ENCODE data around the gene PPP2R3A.
"Not testable (repeated sequence)": the region's sequence is repeated elsewhere in the genome, so short reads cannot be mapped to it uniquely, and the experiment has no call there.

The PPP2R3A gene

GRCh38 chr3:136168236-136168635, 202.7 kb downstream of the PPP2R3A start:
- DNase-seq = not testable (repeated sequence)

- DNase-seq = no peak
These were observed 205.6 kb downstream of the PPP2R3A start for GRCh38 chr3:136171097-136171542.

DNA sequence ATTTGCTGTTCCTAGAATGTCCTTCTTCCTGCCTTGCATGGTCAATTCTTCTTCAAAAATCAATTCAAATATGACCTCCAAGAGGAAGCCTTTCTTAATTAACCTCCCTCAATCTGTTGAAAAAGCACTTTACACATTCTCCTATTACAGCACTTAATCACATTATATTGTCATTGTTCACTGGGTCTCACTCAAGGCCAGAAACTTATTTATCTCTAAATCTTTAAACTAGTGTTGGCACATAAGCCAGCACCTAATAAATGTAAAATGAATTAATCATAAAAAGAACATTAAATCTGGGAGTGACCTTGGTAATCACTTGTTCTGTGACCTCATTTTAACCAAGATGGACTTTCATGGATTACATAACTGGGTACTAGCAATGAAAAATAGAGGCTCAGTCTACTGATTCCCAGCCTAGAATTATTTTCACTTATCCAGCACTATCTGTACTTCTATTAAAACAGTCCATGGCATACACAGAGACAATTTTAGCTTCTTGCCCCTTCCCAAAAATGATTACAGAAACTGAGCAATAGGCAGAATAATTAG, 208.5 kb downstream of the PPP2R3A start:
- DNase-seq = no peak

DNA sequence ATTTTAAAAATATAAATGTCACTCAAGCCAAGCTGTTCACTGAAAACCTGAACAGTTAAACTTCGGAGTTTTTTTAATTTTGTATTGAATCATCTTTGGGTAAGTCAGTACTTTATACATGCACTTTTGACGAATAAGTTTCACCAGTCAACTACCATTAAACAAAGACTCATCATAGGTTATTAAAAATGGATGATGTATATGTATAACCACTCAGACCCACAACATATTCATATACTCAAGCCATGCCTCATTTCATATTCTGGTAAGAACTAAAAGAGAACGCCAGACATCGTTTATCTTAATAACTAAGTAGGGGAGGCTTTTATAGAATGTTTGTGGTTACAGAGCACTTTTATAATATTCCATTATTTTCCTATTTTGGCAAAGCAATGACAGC, 212.3 kb downstream of the PPP2R3A start:
- DNase-seq = no peak

DNA sequence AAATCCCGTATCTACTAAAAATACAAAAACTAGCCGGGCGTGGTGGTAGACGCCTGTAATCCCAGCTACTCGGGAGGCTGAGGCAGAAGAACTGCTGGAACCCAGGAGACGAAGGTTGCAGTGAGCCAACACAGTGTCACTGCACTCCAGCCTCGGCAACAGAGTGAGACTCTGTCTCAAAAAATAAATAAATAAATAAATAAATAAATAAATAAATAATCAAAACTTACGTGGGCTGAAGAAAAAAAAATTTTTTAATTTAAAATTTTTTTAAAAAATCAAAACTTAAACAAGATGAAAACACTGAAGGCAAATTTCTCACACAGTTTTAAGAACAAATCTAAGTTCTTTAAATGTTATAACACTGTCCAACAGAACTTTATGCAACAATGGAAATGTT, 216.2 kb downstream of the PPP2R3A start:
- no peak for DNase-seq

- no peak for DNase-seq
These were observed 219.2 kb downstream of the PPP2R3A start for GRCh38 chr3:136184703-136185102.

DNA sequence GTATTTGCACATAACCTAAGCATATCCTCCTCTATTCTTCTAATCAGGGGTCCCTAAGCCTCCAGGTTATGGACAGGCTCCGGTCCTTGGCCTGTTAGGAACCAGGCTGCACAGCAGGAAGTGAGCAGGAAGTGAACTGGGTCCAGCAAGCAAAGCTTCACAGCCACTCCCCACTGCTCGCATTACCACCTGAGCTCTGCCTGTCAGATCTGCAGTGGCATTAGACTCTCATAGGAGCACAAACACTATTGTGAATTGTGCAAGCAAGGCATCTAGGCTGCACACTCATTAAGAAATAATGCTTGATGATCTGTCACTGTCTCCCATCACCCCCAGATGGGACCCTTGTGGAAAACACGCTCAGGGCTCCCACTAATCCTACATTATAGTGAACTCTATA, 220.8 kb downstream of the PPP2R3A start:
- DNase-seq = peak; percentile 34

- no peak for DNase-seq
These were observed 221.3 kb downstream of the PPP2R3A start for GRCh38 chr3:136186846-136187245.

GRCh38 chr3:136187868-136188267, 222.3 kb downstream of the PPP2R3A start:
- no peak for DNase-seq

DNA sequence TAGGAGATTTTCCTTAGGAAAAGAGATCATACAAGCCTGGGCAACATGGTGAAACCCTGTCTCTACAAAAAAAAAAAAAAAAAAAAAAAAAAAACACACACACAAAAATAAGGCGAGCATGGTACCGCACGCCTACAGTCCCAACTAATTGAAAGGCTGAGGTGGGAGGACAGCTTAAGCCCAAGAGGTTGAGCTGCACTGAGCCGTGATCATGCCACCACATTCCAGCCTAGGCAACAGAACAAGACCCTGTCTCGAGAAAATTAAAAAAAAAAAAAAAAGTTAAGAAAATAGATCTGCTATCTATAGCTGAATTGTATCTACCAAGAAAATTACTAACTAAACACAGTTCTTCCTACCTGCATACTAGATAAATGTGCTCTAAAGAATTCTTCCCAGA, 223.5 kb downstream of the PPP2R3A start:
- DNase-seq = no peak

DNA sequence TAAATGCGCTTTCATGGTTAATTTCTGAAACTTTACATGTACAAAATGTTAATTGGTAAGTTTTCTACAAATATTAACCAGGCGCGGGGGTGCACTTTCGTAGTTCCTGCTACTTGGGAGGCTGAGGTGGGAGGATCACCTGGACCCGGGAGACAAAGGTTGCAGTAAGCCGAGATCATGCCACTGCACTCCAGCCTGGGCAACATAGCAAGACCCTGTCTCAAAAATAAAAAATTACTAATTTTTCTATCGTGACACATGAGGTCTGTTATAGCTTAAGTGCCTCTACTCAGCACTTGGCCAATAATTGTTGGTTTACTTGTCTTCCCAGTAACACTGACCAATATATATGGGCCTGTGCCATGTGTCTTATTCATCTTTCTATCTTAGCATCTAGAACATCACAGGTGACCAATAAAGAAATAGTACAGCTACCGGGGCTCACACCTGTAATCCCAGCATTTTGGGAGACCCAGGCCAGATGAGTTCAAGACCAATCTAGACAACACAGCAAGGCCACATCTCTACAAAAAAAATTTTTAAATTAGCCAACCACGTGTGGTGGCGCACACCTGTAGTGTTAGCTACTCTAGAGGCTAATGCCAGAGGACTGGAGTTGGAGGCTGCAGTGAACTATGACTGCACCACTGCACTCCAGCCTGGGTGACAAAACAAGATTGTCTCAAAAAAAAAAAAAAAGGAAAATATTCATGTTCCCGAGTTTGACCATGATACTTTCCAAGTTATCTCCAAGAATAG, 224.5 kb downstream of the PPP2R3A start:
- no peak for DNase-seq

- not testable (repeated sequence) for DNase-seq
These were observed 226.7 kb downstream of the PPP2R3A start for GRCh38 chr3:136192195-136192594.

DNA sequence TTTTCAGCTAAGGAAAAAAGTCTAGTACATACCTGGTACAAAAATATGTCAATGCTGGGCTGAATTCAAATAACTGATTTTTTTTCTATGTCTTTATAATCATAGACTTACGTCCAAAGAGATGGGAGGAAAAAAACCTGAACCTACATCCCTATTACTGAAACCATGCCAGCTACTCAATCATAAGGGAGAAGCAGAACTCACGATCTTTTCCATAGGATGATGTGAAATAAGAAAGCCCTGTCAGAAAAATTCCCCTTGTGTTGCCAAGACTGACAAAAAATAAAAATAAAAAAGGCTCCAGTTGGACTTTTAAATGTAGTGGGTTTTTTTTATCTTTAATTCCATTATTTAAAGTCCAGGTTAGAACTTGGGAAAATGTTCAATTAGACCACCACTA, 227.3 kb downstream of the PPP2R3A start:
- DNase-seq = no peak

- peak; percentile 22 for DNase-seq
These were observed 227.9 kb downstream of the PPP2R3A start for GRCh38 chr3:136193278-136194054.

DNA sequence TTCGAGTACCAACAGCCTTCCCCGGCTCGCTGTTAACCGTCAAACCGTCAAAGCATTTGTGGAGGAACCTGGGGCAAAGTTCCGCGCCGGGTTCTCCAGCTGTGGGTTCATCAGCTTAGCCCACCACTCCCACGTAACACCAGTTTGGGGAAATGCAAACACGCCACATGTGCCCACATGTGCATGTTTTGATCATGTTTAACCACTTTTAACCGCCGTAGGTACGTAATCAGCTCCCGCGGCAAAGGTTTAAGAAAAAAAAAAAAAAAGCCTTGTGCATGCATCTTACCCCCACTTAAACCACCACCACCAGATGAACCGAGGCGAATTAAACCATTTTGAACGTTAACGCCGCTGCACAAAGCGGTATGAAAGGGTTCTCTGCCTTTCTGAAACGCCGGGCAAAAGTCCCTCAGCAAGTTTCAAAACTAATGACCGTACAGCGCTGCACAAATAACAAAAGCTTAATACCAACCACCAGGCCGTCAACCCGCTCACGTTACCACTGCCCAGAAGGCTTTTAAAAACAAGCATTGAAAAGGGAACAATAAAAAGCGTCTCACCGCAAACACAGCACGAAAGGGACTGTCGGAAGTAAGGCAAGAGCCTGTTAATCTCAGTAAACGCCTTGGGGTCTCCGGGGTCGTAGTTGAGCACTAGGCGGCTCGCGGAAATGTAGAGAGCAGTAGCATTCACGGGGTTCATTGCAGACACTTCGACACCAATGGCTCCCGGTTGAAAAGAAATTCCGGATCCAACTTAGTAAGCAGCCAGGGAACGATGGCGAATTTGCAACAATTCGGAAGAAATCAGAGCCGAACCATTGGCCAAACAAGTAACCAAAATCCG, 229.1 kb downstream of the PPP2R3A start:
- DNase-seq = peak; percentile 74

GRCh38 chr3:136195258-136196063, 229.9 kb downstream of the PPP2R3A start:
- peak; percentile 88 for DNase-seq

DNA sequence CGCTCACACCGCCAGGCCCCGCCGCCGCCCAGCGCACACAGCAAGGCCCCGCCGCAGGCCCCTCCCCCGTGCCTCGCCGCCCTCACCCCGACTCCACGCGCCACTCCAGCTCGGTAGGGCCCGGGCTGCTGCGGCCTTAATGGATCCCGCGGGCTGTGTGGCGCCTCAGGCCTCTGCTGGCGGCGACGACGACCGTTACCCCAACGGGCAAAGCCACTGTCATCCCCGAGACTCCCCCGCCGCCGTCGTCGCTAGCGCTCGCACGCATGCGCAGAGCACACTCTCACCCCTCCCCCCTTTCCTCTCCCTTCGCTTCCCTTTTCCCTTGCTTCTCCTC, 230.5 kb downstream of the PPP2R3A start, which contains the start of gene MSL2:
MSL2 (minus strand) TSS at position 272 of the 337 bp plus-strand sequence. CDS start 1,222 bp downstream, outside the sequence.
- DNase-seq = no peak

DNA sequence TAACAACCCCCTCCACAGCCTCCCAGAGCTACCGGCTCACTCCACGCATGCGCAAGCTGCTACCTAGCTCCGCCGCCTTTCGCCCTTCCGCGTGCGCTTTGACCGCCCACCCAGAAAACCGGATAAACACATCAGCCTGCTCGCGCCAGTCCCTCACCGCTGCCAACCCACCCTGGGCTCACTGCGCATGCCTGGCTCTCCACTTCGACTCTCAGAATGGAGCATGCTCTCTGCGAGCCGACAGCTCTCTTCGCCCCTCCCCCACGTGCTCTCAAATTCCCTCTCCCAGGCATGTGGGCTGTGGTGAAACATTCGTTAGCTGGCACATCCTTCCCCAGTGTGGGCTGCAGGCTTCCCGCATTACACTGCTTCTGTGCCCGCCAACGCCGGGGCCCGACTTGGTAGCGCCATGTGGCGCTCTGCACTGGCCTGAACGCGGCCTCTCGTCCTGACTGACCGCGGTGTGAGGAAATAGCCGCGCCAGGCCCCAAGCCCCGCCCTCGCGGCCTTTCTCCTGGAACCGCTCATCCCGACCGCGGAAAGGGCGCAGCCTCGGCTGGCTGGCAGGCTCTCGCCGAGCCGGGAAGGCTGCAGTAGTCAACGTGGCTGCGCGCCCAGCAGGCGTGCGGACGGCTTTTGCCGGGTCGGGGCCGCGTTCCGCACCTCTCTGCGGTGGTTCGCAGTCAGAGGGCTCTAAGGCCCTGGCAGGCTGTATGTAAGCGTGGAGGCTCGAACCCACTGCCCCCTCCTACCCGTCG, 231.1 kb downstream of the PPP2R3A start:
- peak; percentile 98 for DNase-seq

- no peak for DNase-seq
These were observed 231.7 kb downstream of the PPP2R3A start for GRCh38 chr3:136197159-136197793.

Measured in CD4-positive, alpha-beta T cell treated with Interleukin-10 for 1 hour (primary cell).